Muscle layer of duodenum (tissue), 2 donors: ENCODE data around the gene SPATA2L.
"Not testable (repeated sequence)": the region's sequence is repeated elsewhere in the genome, so short reads cannot be mapped to it uniquely, and the experiment has no call there.

Source experiments
- H3K27ac ChIP-seq: one replicate; pipeline ENCODE4 v1.7.0; 2013; ENCODE audit warnings: mild to moderate bottlenecking, low read length
- H3K27me3 ChIP-seq: one replicate; pipeline ENCODE4 v1.7.0; 2013; ENCODE audit warnings: low read depth, mild to moderate bottlenecking, control low read depth, low read length
- H3K36me3 ChIP-seq, 2 donors: one replicate each; pipeline ENCODE4 v1.7.0; 2013; ENCODE audit warnings: low read length in 2 of 2, control low read depth in 1 of 2, mild to moderate bottlenecking in 1 of 2; ENCODE audit not compliant: insufficient read depth in 2 of 2, control insufficient read depth in 1 of 2
- H3K4me1 ChIP-seq, 2 donors: one replicate each; pipeline ENCODE4 v1.7.0; 2013; ENCODE audit warnings: low read length in 2 of 2, mild to moderate bottlenecking in 2 of 2, control low read depth in 1 of 2, moderate library complexity in 1 of 2; ENCODE audit not compliant: insufficient read depth in 2 of 2, control insufficient read depth in 1 of 2
- H3K4me3 ChIP-seq, 2 donors: one replicate each; pipeline ENCODE4 v1.7.0; 2013; ENCODE audit warnings: low read length in 2 of 2, low read depth in 1 of 2, mild to moderate bottlenecking in 1 of 2
- H3K9me3 ChIP-seq, 2 donors: one replicate each; pipeline ENCODE4 v1.7.0; 2013; ENCODE audit warnings: low read length in 2 of 2, control low read depth in 1 of 2, mild to moderate bottlenecking in 1 of 2; ENCODE audit not compliant: control insufficient read depth in 1 of 2
- donor health status: healthy.

SPATA2L gene

GRCh38 chr16:89700649-89701424 is 668 bp downstream of the SPATA2L start:
- peaks cover 0 to 15% of the 10 kb centered on the region in 2 donors for H3K4me1 ChIP-seq
- peak overlapping the region; percentile 60 to 65 for H3K4me3 ChIP-seq
- no peaks in the 10 kb centered on the region for H3K27me3 ChIP-seq
- peaks cover 0 to 10% of the 10 kb centered on the region in 2 donors for H3K36me3 ChIP-seq
- no peaks in the 10 kb centered on the region for H3K9me3 ChIP-seq
- peak overlapping the region; percentile 77 for H3K27ac ChIP-seq

- H3K4me1 ChIP-seq, result peaks cover 0 to 15% of the 10 kb centered on the region in 2 donors
- peaks cover 0 to 13% of the 10 kb centered on the region in 2 donors for H3K36me3 ChIP-seq
- peak overlapping the region; percentile 60 to 65 for H3K4me3 ChIP-seq
- H3K27ac ChIP-seq, result peak overlapping the region; percentile 77
- no peaks in the 10 kb centered on the region for H3K9me3 ChIP-seq
- no peaks in the 10 kb centered on the region for H3K27me3 ChIP-seq
Observed at GRCh38 chr16:89700100-89700648, 1.3 kb downstream of the SPATA2L start.

GRCh38 chr16:89699629-89700099 is 1.8 kb downstream of the SPATA2L start:
- Histone ChIP-seq H3K4me3 (peak overlapping the region; percentile 33 to 60), H3K36me3 (peaks cover 0 to 17% of the 10 kb centered on the region in 2 donors), H3K4me1 (peaks cover 0 to 15% of the 10 kb centered on the region in 2 donors)
- H3K9me3 ChIP-seq, H3K27ac ChIP-seq, H3K27me3 ChIP-seq: not testable (repeated sequence)

- not testable (repeated sequence) for H3K4me3 ChIP-seq, H3K9me3 ChIP-seq, H3K27ac ChIP-seq, H3K27me3 ChIP-seq
- Histone ChIP-seq H3K4me1 (peaks cover 0 to 15% of the 10 kb centered on the region in 2 donors), H3K36me3 (peaks cover 0 to 26% of the 10 kb centered on the region in 2 donors)
Observed at GRCh38 chr16:89698717-89699116, 2.8 kb downstream of the SPATA2L start.

GRCh38 chr16:89697616-89698331 is 3.7 kb downstream of the SPATA2L start:
- peaks cover 7 to 35% of the 10 kb centered on the region in 2 donors for H3K36me3 ChIP-seq
- H3K27me3 ChIP-seq, result no peaks in the 10 kb centered on the region
- H3K9me3 ChIP-seq, result no peaks in the 10 kb centered on the region
- peaks cover 0 to 15% of the 10 kb centered on the region in 2 donors for H3K4me1 ChIP-seq
- H3K27ac ChIP-seq, result no peak overlapping the region
- H3K4me3 ChIP-seq, result no peak overlapping the region

- Histone ChIP-seq H3K27me3 (no peaks in the 10 kb centered on the region), H3K27ac (no peak overlapping the region), H3K36me3 (peaks cover 7 to 39% of the 10 kb centered on the region in 2 donors), H3K9me3 (no peaks in the 10 kb centered on the region), H3K4me3 (no peak overlapping the region), H3K4me1 (peaks cover 0 to 15% of the 10 kb centered on the region in 2 donors)
Observed at GRCh38 chr16:89697161-89697615, 4.3 kb downstream of the SPATA2L start.

- H3K4me3 ChIP-seq, result no peak overlapping the region
- H3K27me3 ChIP-seq, result no peaks in the 10 kb centered on the region
- H3K27ac ChIP-seq, result no peak overlapping the region
- peaks cover 8 to 44% of the 10 kb centered on the region in 2 donors for H3K36me3 ChIP-seq
- peaks cover 0 to 12% of the 10 kb centered on the region in 2 donors for H3K4me1 ChIP-seq
- no peaks in the 10 kb centered on the region for H3K9me3 ChIP-seq
Observed at GRCh38 chr16:89696670-89697128, 4.8 kb downstream of the SPATA2L start.

GRCh38 chr16:89695875-89696669 is 5.4 kb downstream of the SPATA2L start:
- no peaks in the 10 kb centered on the region for H3K27me3 ChIP-seq
- H3K4me1 ChIP-seq, result peaks cover 0 to 11% of the 10 kb centered on the region in 2 donors
- H3K9me3 ChIP-seq, result no peaks in the 10 kb centered on the region
- peaks cover 11 to 50% of the 10 kb centered on the region in 2 donors for H3K36me3 ChIP-seq
- no peak overlapping the region for H3K27ac ChIP-seq
- H3K4me3 ChIP-seq, result no peak overlapping the region

GRCh38 chr16:89695086-89695874 is 6.2 kb downstream of the SPATA2L start:
- H3K9me3 ChIP-seq, result no peaks in the 10 kb centered on the region
- no peaks in the 10 kb centered on the region for H3K27me3 ChIP-seq
- H3K4me3 ChIP-seq, result no peak overlapping the region
- peaks cover 15 to 57% of the 10 kb centered on the region in 2 donors for H3K36me3 ChIP-seq
- H3K27ac ChIP-seq, result no peak overlapping the region
- H3K4me1 ChIP-seq, result peaks cover 0 to 6% of the 10 kb centered on the region in 2 donors

- H3K36me3 ChIP-seq, result peaks cover 15 to 57% of the 10 kb centered on the region in 2 donors
- H3K9me3 ChIP-seq, H3K27me3 ChIP-seq, H3K4me3 ChIP-seq, H3K27ac ChIP-seq, H3K4me1 ChIP-seq: not testable (repeated sequence)
Observed at GRCh38 chr16:89694784-89695085, 6.8 kb downstream of the SPATA2L start.
